Keratinocyte (primary cell): ENCODE measurements around the gene MEGF8. TPM values are rescaled to one million over a fixed set of nuclear protein-coding genes. Genes with fewer than 3 reads are reported as not detected.

Source experiments
- DNase-seq: peaks from one replicate; pipeline ENCODE4 v3.0.0-alpha.2; 2011; ENCODE audit warnings: low read depth, missing footprints, low spot score
- FAIRE-seq: peaks from 2 replicates; lab custom pipeline; 2011; peaks lifted over from hg19 to GRCh38; lab: Jason Lieb, UNC
- H2AFZ ChIP-seq: 2 replicates; pipeline ENCODE4 v1.6.0; 2012; ENCODE audit warnings: low read length, control low read depth, inconsistent platforms; ENCODE audit not compliant: control insufficient read depth
- H3K27ac ChIP-seq: 2 replicates; pipeline ENCODE4 v1.5.1; 2011; ENCODE audit warnings: low read length; ENCODE audit not compliant: control insufficient read depth, insufficient read depth
- H3K27me3 ChIP-seq: 3 replicates; pipeline ENCODE4 v1.6.0; 2011; ENCODE audit warnings: low read length; ENCODE audit not compliant: control insufficient read depth, insufficient read depth; ENCODE audit errors: extremely low read depth
- H3K36me3 ChIP-seq, 2 experiments: 2 replicates in 1 of 2; 3 replicates in 1 of 2; pipeline ENCODE4 v1.5.1; 2011; ENCODE audit warnings: low read length in 2 of 2, mild to moderate bottlenecking in 1 of 2; ENCODE audit not compliant: control insufficient read depth in 2 of 2, insufficient read depth in 2 of 2; ENCODE audit errors: extremely low read depth in 1 of 2
- H3K4me1 ChIP-seq: 3 replicates; pipeline ENCODE4 v1.5.1; 2011; ENCODE audit warnings: low read length; ENCODE audit not compliant: control insufficient read depth, insufficient read depth; ENCODE audit errors: extremely low read depth
- H3K4me2 ChIP-seq: 3 replicates; pipeline ENCODE4 v1.6.0; 2011; ENCODE audit warnings: low read depth, low read length; ENCODE audit not compliant: control insufficient read depth, insufficient read depth; ENCODE audit errors: extremely low read depth
- H3K4me3 ChIP-seq, 3 experiments: fragments of 200-600 bp in 1 of 3; sonication (generic) in 1 of 3; 2 replicates in 2 of 3; 3 replicates in 1 of 3; pipeline ENCODE4 v1.5.1; 2011 to 2016; ENCODE audit warnings: low read length in 3 of 3, mild to moderate bottlenecking in 3 of 3, control low read depth in 2 of 3, inconsistent platforms in 1 of 3, low read depth in 1 of 3, mixed read lengths in 1 of 3, mixed run types in 1 of 3, moderate library complexity in 1 of 3; ENCODE audit not compliant: control insufficient read depth in 2 of 3, insufficient read depth in 2 of 3; ENCODE audit errors: extremely low read depth in 1 of 3
- H3K79me2 ChIP-seq: 2 replicates; pipeline ENCODE4 v1.6.0; 2012; ENCODE audit warnings: low read length; ENCODE audit not compliant: control insufficient read depth, insufficient read depth
- H3K9ac ChIP-seq: 3 replicates; pipeline ENCODE4 v1.6.0; 2011; ENCODE audit warnings: low read length; ENCODE audit not compliant: control insufficient read depth, insufficient read depth; ENCODE audit errors: extremely low read depth
- H3K9me1 ChIP-seq: 3 replicates; pipeline ENCODE4 v1.6.0; 2011; ENCODE audit warnings: low read length; ENCODE audit not compliant: control insufficient read depth, insufficient read depth; ENCODE audit errors: extremely low read depth
- H3K9me3 ChIP-seq: 2 replicates; pipeline ENCODE4 v1.5.1; 2012; ENCODE audit warnings: low read depth, low read length; ENCODE audit not compliant: control insufficient read depth
- H4K20me1 ChIP-seq: 3 replicates; pipeline ENCODE4 v1.6.0; 2011; ENCODE audit warnings: low read length; ENCODE audit not compliant: control insufficient read depth, insufficient read depth; ENCODE audit errors: extremely low read depth
- CTCF ChIP-seq, 3 experiments: IDR thresholded peaks in 1 of 3; conservative IDR thresholded peaks in 1 of 3; optimal IDR thresholded peaks in 1 of 3; 2 replicates in 2 of 3; 3 replicates in 1 of 3; pipeline versions ENCODE3 to v1.5.1; 2011; ENCODE audit warnings: low read length in 3 of 3, mild to moderate bottlenecking in 3 of 3, moderate library complexity in 2 of 3, control low read depth in 1 of 3, inconsistent platforms in 1 of 3; ENCODE audit not compliant: insufficient read depth in 2 of 3; ENCODE audit errors: extremely low read depth in 1 of 3
- EZH2 ChIP-seq: IDR thresholded peaks from one replicate; pipeline ENCODE4 v1.6.1; 2012; ENCODE audit warnings: inconsistent platforms, mild to moderate bottlenecking, low read length, moderate library complexity
- dilution Hi-C: fragments of 300-500 bp; cut with MboI; formaldehyde crosslinking; loops from one replicate; pipeline ENCODE4 v1.7.0; 2020; ENCODE audit warnings: low sequenced_read_pairs; ENCODE audit not compliant: extremely low pct_ligation_motif_present
- polyA plus RNA-seq, 5 experiments: library from polyadenylated mRNA; depleted of rRNA in 3 of 5; stranded (reverse) in 3 of 5; stranded (forward) in 1 of 5; unstranded in 1 of 5; fragments of >200 nt; gene quantifications; 1 replicate in 1 of 5; 2 replicates in 3 of 5; 3 replicates in 1 of 5; pipeline versions ENCODE4 v1.2.1 to v1.2.3, GENCODE V29; 2011 to 2012; ENCODE audit warnings: missing spikeins in 2 of 5, low read depth in 1 of 5, low replicate concordance in 1 of 5

MEGF8 gene
- polyA plus RNA-seq, 1 donor (not counting 4 experiments of a cell fraction or from before 2014, with no cell fraction given): 4.1 TPM

DNA sequence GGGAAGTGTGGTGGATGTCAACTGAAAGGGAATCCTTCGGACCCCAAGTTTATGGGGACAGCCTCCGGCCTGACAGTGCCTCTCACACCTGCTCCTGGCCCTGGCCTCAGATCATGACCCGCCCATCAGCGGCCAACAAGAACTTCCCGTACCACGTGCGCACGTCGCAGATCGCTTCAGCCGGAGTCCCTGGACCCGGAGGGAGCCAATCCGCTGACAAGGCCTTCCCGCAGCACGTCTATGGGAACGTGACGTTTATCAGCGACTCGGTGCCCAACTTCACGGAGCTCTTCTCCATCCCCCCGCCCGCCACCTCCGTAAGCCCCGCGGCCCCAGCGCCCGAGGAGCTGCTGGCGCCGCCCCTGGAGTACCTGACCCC, 2.0 kb upstream of the MEGF8 start:
- H3K9ac ChIP-seq: no peak overlapping the region
- peaks cover 22% of the 10 kb centered on the region for H3K27me3 ChIP-seq
- no peaks in the 10 kb centered on the region for H4K20me1 ChIP-seq
- TF ChIP-seq CTCF (optimal IDR thresholded peaks at IDR 0.05 in 1 of 3, IDR thresholded peaks at IDR 0.05 in 1 of 3, conservative IDR thresholded peaks at IDR 0.05 in 1 of 3; ENCODE audit: extremely low read depth in 1 of 3, insufficient read depth in 2 of 3, low read length in 3 of 3) (no peak), EZH2 (no peak)
- no peaks in the 10 kb centered on the region for H3K9me1 ChIP-seq
- H3K27ac ChIP-seq: no peak overlapping the region
- peaks cover 17% of the 10 kb centered on the region for H3K79me2 ChIP-seq
- no peak overlapping the region for H3K4me2 ChIP-seq
- no peak for FAIRE-seq
- no peak for DNase-seq
- no peaks in the 10 kb centered on the region for H3K36me3 ChIP-seq
- peaks cover 14% of the 10 kb centered on the region for H3K4me1 ChIP-seq
- no peak overlapping the region for H2AFZ ChIP-seq
- H3K9me3 ChIP-seq: no peaks in the 10 kb centered on the region
- H3K4me3 ChIP-seq: no peak overlapping the region
- dilution Hi-C loops: no loop called here

DNA sequence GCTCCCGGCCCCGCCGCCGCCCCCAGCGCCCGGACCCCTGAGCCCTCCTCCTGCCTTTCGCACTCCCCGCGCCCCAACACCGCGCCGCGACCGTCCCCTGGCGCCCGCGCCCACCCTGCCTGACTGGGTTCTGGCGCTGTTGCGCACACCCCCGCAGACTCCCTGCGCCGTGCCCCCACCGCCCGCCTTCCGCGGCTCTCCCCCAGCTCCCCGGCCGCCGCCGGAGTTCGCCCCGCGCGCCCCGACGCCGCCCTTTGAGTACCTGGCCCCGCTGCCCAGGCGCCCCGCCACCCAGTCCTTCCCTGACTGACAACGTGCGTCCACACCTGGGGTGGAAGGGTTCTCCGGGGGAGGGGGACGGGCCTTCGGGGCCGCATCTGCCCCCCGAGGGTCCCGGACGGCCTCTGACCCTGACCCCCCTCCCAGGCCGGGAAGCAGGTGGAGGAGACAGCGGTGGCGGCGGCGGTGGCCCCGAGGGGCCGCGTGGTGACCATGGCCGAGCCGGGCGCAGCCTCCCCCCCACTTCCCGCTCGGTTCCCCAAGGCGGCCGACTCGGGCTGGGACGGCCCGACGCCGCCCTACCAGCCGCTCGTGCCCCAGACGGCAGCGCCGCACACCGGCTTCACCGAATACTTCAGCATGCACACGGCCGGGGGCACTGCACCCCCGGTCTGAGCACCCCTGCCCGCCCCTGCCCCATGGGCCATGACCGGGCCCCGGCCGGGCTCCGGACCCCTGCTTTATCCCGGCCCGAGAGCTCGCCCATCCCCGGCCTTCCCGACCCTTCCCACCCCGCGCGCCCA, 1.4 kb upstream of the MEGF8 start:
- no peaks in the 10 kb centered on the region for H4K20me1 ChIP-seq
- H3K4me3 ChIP-seq: no peak overlapping the region
- H3K4me2 ChIP-seq: peak overlapping the region; percentile 16
- H3K36me3 ChIP-seq: no peaks in the 10 kb centered on the region
- H3K9ac ChIP-seq: no peak overlapping the region
- DNase-seq (no peak), FAIRE-seq (no peak)
- no peaks in the 10 kb centered on the region for H3K9me1 ChIP-seq
- H3K4me1 ChIP-seq: peaks cover 14% of the 10 kb centered on the region
- H3K27ac ChIP-seq: no peak overlapping the region
- peak; percentile 51 for TF ChIP-seq EZH2
- TF ChIP-seq CTCF (optimal IDR thresholded peaks at IDR 0.05 in 1 of 3, IDR thresholded peaks at IDR 0.05 in 1 of 3, conservative IDR thresholded peaks at IDR 0.05 in 1 of 3; ENCODE audit: extremely low read depth in 1 of 3, insufficient read depth in 2 of 3, low read length in 3 of 3): peak in 2 of 3 experiments; percentile 34 to 43
- dilution Hi-C loops: no loop called here
- H3K27me3 ChIP-seq: peaks cover 22% of the 10 kb centered on the region
- H3K79me2 ChIP-seq: peaks cover 17% of the 10 kb centered on the region
- no peak overlapping the region for H2AFZ ChIP-seq
- no peaks in the 10 kb centered on the region for H3K9me3 ChIP-seq
